ENCODE results near the gene ZGPAT.

Gene ZGPAT

GRCh38 chr20:63662813-63663189, 45.0 kb upstream of the ZGPAT start:
- no peak for DNase-seq (ENCODE audit: low read depth)
- TF ChIP-seq CTCF (IDR thresholded peaks at IDR 0.05; ENCODE audit: insufficient read depth, low read depth, low read length, missing control alignments), result no peak
- no peak overlapping the region for H3K4me3 ChIP-seq (ENCODE audit: low read depth, low read length)

DNA sequence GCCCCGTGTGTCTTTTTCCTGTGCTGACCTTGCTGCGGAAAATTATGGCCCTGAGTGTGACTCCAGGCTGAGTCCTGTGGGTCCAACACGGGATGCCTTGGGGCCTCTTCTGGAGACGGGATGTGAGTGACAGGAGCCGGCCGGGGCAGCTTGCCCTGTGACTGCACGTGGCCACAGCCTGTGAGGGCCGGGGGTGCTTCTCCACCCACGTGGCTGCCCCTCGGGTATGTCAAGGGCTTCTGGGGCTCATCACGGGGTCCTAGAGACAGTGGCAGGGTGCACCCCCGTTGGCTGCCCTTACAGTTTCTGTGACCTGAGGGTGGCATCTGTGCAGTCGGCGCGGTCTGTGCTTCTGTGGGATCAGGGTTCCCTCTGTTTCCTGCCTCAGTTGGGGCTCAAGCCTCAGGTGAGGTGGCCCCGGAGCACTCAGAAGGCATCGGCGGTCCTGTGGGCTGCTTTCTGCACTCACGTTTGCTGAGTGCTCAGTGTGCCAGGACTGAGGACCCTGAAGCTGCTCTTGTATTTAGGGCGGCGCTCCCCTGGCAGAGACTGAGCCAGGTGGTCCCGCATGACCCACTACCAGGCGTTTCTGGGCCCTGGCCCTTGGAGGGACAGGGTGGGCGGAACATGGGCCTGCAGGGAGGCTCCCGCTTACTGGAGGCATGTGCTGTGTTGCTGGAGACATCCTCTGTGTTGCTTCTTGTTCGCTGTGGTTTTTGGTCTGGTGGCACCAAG, 44.3 kb upstream of the ZGPAT start:
- no peak overlapping the region for H3K4me3 ChIP-seq (ENCODE audit: low read depth, low read length)
- no peak for TF ChIP-seq CTCF (IDR thresholded peaks at IDR 0.05; ENCODE audit: insufficient read depth, low read depth, low read length, missing control alignments)

DNA sequence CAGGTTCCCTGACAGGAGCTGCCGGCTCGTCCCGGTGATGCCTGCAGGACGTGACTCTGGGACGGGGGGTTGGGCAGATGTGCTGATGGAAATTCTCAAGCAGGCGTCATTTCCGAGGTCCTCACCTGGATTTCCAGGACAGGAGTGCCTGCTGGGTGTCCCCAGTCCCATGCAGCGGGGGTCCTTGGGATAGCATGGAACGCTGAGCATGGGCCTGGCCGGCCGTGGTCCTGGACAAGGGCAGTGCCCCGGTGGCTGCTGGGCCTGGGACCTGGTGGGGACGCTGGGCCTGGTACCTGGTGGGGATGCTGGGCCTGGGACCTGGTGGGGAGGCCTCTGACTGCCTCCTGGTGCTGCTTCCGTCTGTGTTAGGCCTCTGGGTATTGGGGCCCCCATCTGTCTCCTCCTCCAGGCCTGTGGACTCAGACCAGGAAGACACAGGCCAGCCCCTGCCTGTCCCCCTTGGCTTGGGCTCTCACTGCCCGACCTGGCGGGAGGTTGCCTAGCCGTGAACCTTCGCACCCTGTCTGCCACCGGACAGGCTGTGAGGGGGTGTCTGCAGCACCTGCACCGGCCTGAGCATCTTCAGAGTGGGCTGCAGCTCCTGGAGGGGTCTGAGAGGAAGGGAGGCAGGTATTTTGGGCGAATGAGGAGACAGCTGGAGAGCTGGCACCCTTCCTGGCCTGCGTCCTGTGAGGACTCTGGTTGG, 43.5 kb upstream of the ZGPAT start:
- no peak overlapping the region for H3K4me3 ChIP-seq (ENCODE audit: low read depth, low read length)
- no peak for DNase-seq (ENCODE audit: low read depth)
- no peak for TF ChIP-seq CTCF (IDR thresholded peaks at IDR 0.05; ENCODE audit: insufficient read depth, low read depth, low read length, missing control alignments)

More for the DNA sequence above, 44.3 kb upstream of the ZGPAT start:
- no peak for DNase-seq (ENCODE audit: low read depth)

- DNase-seq (ENCODE audit: low read depth), result no peak
- no peak for TF ChIP-seq CTCF (IDR thresholded peaks at IDR 0.05; ENCODE audit: insufficient read depth, low read depth, low read length, missing control alignments)
- H3K4me3 ChIP-seq (ENCODE audit: low read depth, low read length), result no peak overlapping the region
Observed at GRCh38 chr20:63664861-63665594, 42.8 kb upstream of the ZGPAT start.

GRCh38 chr20:63665708-63666107, 42.1 kb upstream of the ZGPAT start:
- DNase-seq (ENCODE audit: low read depth), result no peak
- no peak overlapping the region for H3K4me3 ChIP-seq (ENCODE audit: low read depth, low read length)
- TF ChIP-seq CTCF (IDR thresholded peaks at IDR 0.05; ENCODE audit: insufficient read depth, low read depth, low read length, missing control alignments), result no peak

DNA sequence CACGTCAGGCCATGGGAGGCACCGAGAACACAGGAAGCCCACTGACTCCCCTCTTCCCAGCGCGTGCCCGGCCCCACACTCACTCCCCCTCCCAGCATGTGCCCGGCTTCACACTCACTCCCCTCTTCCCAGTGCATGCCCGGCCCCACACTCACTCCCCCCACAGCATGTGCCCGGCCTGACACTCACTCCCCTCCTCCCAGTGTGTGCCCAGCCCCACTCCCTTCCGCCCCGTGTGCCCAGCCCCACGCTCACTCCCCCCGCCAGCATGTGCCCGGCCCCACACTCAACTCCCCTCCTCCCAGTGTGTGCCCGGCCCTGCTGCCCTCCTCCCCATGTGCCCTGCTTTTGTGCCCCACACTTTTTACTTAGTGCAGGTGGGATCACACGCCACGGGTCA, 40.0 kb upstream of the ZGPAT start:
- no peak for DNase-seq (ENCODE audit: low read depth)
- TF ChIP-seq CTCF (IDR thresholded peaks at IDR 0.05; ENCODE audit: insufficient read depth, low read depth, low read length, missing control alignments), result no peak
- H3K4me3 ChIP-seq (ENCODE audit: low read depth, low read length), result no peak overlapping the region
